ENCODE measurements around the gene ZNF385B. TPM values are rescaled to one million over a fixed set of nuclear protein-coding genes. Genes with fewer than 3 reads are reported as not detected.

ZNF385B gene
- polyA plus RNA-seq, 1 donor from 2014 or later, result 0.31 TPM

GRCh38 chr2:179488563-179488962 lies 372.8 kb downstream of the ZNF385B start:
- Histone ChIP-seq H3K4me2 (ENCODE audit: low read length) (no peak overlapping the region), H3K9ac (ENCODE audit: low read length) (no peak overlapping the region), H3K9me2 (ENCODE audit: insufficient read depth, low read length) (no peaks in the 10 kb centered on the region), H3F3A (ENCODE audit: insufficient read depth, low read length, poor library complexity, severe bottlenecking) (no peaks in the 10 kb centered on the region), H3K79me2 (replicated peaks; ENCODE audit: insufficient read depth, low read length) (no peaks in the 10 kb centered on the region), H3K9me3 (ENCODE audit: low read length) (no peaks in the 10 kb centered on the region), H2AFZ (ENCODE audit: low read depth, low read length) (no peak overlapping the region), H3K27me3 (ENCODE audit: insufficient read depth, low read depth, low read length) (no peaks in the 10 kb centered on the region), H3K27ac (ENCODE audit: low read length) (no peak overlapping the region), H3K4me3 (ENCODE audit: low read length) (no peak overlapping the region), H3K36me3 (ENCODE audit: insufficient read depth, low read length) (no peaks in the 10 kb centered on the region), H4K20me1 (ENCODE audit: insufficient read depth) (no peaks in the 10 kb centered on the region)
- TF ChIP-seq, protein P1, sequence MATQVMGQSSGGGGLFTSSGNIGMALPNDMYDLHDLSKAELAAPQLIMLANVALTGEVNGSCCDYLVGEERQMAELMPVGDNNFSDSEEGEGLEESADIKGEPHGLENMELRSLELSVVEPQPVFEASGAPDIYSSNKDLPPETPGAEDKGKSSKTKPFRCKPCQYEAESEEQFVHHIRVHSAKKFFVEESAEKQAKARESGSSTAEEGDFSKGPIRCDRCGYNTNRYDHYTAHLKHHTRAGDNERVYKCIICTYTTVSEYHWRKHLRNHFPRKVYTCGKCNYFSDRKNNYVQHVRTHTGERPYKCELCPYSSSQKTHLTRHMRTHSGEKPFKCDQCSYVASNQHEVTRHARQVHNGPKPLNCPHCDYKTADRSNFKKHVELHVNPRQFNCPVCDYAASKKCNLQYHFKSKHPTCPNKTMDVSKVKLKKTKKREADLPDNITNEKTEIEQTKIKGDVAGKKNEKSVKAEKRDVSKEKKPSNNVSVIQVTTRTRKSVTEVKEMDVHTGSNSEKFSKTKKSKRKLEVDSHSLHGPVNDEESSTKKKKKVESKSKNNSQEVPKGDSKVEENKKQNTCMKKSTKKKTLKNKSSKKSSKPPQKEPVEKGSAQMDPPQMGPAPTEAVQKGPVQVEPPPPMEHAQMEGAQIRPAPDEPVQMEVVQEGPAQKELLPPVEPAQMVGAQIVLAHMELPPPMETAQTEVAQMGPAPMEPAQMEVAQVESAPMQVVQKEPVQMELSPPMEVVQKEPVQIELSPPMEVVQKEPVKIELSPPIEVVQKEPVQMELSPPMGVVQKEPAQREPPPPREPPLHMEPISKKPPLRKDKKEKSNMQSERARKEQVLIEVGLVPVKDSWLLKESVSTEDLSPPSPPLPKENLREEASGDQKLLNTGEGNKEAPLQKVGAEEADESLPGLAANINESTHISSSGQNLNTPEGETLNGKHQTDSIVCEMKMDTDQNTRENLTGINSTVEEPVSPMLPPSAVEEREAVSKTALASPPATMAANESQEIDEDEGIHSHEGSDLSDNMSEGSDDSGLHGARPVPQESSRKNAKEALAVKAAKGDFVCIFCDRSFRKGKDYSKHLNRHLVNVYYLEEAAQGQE (IDR thresholded peaks at IDR 0.05; ENCODE audit: borderline replicate concordance), result no peak
- TF ChIP-seq CTCF (IDR thresholded peaks at IDR 0.05; ENCODE audit: poor library complexity, severe bottlenecking) (no peak), POLR2AphosphoS5 (IDR thresholded peaks at IDR 0.05) (no peak), MXI1 (conservative IDR thresholded peaks at IDR 0.05; ENCODE audit: poor library complexity, severe bottlenecking) (no peak), EP300 (conservative IDR thresholded peaks at IDR 0.05; ENCODE audit: poor library complexity, severe bottlenecking) (no peak), RAD21 (conservative IDR thresholded peaks at IDR 0.05) (no peak), SMC3 (conservative IDR thresholded peaks at IDR 0.05; ENCODE audit: poor library complexity) (no peak), EZH2 (IDR thresholded peaks at IDR 0.05; ENCODE audit: borderline replicate concordance, insufficient read depth, low read length, poor library complexity, severe bottlenecking) (no peak), TAF1 (IDR thresholded peaks at IDR 0.05; ENCODE audit: low read depth) (no peak)

DNA sequence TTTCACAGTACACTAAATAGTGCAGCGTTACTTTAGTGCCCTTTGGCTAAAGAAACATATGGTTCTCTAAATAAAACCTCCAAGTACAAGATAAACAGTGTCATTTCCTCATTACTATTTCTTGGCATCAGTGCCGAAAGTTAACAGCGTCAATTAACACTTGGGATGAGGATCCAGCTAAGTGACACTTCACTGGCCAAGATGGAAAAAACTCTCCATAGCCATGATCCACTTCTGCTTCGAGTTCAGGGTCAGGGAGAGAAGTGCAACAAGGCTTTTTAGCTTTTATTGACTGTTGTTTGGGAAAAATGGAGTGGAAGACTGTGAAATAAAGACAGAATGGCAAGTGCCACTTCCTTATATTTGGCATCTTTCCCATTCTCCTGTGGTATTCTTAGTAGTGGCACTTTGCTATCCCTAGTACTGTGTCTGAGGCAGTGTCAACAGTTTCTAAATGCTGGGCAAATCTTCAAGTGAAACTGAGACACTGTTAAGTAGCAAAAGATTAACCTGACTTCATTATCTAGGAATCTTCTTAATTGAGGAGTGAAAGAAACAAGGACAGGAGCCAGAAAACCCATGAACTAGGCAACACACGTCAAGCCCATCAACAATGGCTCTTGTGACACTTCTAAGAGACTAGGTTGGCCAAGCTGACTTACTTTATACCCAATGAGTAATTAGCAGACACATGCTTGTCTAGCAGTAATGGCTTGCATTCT lies 374.2 kb downstream of the ZNF385B start:
- Histone ChIP-seq H3K9me2 (ENCODE audit: insufficient read depth, low read length) (no peaks in the 10 kb centered on the region), H3K79me2 (replicated peaks; ENCODE audit: insufficient read depth, low read length) (no peaks in the 10 kb centered on the region), H3K4me2 (ENCODE audit: low read length) (no peak overlapping the region), H3K36me3 (ENCODE audit: insufficient read depth, low read length) (no peaks in the 10 kb centered on the region), H3K9me3 (ENCODE audit: low read length) (no peaks in the 10 kb centered on the region), H3K27me3 (ENCODE audit: insufficient read depth, low read depth, low read length) (no peaks in the 10 kb centered on the region), H3K27ac (ENCODE audit: low read length) (no peak overlapping the region), H2AFZ (ENCODE audit: low read depth, low read length) (no peak overlapping the region), H3K9ac (ENCODE audit: low read length) (no peak overlapping the region), H4K20me1 (ENCODE audit: insufficient read depth) (no peaks in the 10 kb centered on the region), H3F3A (ENCODE audit: insufficient read depth, low read length, poor library complexity, severe bottlenecking) (no peaks in the 10 kb centered on the region), H3K4me3 (ENCODE audit: low read length) (no peak overlapping the region)
- no peak for TF ChIP-seq TAF1 (IDR thresholded peaks at IDR 0.05; ENCODE audit: low read depth)
- no peak for TF ChIP-seq EP300 (conservative IDR thresholded peaks at IDR 0.05; ENCODE audit: poor library complexity, severe bottlenecking)
- no peak for TF ChIP-seq SMC3 (conservative IDR thresholded peaks at IDR 0.05; ENCODE audit: poor library complexity)
- TF ChIP-seq EZH2 (IDR thresholded peaks at IDR 0.05; ENCODE audit: borderline replicate concordance, insufficient read depth, low read length, poor library complexity, severe bottlenecking), result no peak
- no peak for TF ChIP-seq CTCF (IDR thresholded peaks at IDR 0.05; ENCODE audit: poor library complexity, severe bottlenecking)
- TF ChIP-seq, protein P1 (IDR thresholded peaks at IDR 0.05; ENCODE audit: borderline replicate concordance), result no peak
- no peak for TF ChIP-seq MXI1 (conservative IDR thresholded peaks at IDR 0.05; ENCODE audit: poor library complexity, severe bottlenecking)
- TF ChIP-seq POLR2AphosphoS5 (IDR thresholded peaks at IDR 0.05), result no peak
- TF ChIP-seq RAD21 (conservative IDR thresholded peaks at IDR 0.05), result no peak

All from neural cell (in vitro differentiated cells).